HCT116 (cell line): ENCODE measurements around the gene HOXC12.

Source experiments
- POLR2A ChIP-seq: IDR thresholded peaks from 2 replicates; pipeline ENCODE4 v1.7.0; 2011; ENCODE audit warnings: borderline replicate concordance; ENCODE audit not compliant: insufficient read depth, insufficient read length; ENCODE audit errors: extremely low read depth
- RAD21 ChIP-seq: IDR thresholded peaks from 2 replicates; pipeline ENCODE4 v1.6.1; 2012; ENCODE audit warnings: low read depth, mild to moderate bottlenecking
- TF ChIP-seq, protein P1 (sequence below), 3 experiments: fragments of 200-600 bp in 1 of 3; sonication (generic) in 1 of 3; IDR thresholded peaks in 2 of 3; conservative IDR thresholded peaks in 1 of 3; 2 replicates each; pipeline ENCODE4 v1.5.1; 2012 to 2017; ENCODE audit warnings: low read depth in 2 of 3, low read length in 2 of 3, antibody characterized with exemption in 1 of 3, borderline replicate concordance in 1 of 3, control low read depth in 1 of 3, mild to moderate bottlenecking in 1 of 3, mixed read lengths in 1 of 3, mixed run types in 1 of 3, moderate library complexity in 1 of 3; ENCODE audit not compliant: insufficient read depth in 1 of 3
- TF ChIP-seq, protein P2 (sequence below): IDR thresholded peaks from 2 replicates; pipeline ENCODE4 v1.6.1; 2012

DNA sequence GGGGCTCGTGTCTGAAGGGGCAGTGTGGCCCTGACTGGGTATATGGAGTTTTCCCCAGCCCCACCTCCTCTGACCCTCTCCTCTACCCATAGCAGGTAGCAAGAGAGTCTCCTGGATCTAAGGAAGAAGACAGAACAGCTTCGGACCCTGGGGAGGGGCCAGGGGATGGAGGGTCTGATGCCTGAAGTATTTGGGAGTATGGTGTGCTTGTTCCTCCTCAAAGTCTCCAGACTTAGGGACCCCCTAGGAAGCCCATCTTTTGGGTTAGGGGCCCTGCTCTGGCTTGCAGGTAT, 53.5 kb downstream of the HOXC12 start:
- TF ChIP-seq, protein P1, sequence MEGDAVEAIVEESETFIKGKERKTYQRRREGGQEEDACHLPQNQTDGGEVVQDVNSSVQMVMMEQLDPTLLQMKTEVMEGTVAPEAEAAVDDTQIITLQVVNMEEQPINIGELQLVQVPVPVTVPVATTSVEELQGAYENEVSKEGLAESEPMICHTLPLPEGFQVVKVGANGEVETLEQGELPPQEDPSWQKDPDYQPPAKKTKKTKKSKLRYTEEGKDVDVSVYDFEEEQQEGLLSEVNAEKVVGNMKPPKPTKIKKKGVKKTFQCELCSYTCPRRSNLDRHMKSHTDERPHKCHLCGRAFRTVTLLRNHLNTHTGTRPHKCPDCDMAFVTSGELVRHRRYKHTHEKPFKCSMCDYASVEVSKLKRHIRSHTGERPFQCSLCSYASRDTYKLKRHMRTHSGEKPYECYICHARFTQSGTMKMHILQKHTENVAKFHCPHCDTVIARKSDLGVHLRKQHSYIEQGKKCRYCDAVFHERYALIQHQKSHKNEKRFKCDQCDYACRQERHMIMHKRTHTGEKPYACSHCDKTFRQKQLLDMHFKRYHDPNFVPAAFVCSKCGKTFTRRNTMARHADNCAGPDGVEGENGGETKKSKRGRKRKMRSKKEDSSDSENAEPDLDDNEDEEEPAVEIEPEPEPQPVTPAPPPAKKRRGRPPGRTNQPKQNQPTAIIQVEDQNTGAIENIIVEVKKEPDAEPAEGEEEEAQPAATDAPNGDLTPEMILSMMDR (IDR thresholded peaks at IDR 0.05 in 2 of 3, conservative IDR thresholded peaks at IDR 0.05 in 1 of 3; ENCODE audit: borderline replicate concordance in 1 of 3, insufficient read depth in 1 of 3, low read depth in 2 of 3, low read length in 2 of 3): no peak
- TF ChIP-seq RAD21 (no peak), POLR2A (no peak)
- TF ChIP-seq, protein P2, sequence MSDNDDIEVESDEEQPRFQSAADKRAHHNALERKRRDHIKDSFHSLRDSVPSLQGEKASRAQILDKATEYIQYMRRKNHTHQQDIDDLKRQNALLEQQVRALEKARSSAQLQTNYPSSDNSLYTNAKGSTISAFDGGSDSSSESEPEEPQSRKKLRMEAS: no peak
